GM18498 (cell line): Measurements from ENCODE around the gene C3.
"Not testable (repeated sequence)": the region's sequence is repeated elsewhere in the genome, so short reads cannot be mapped to it uniquely, and the experiment has no call there.

Source experiments
- ATAC-seq: cut with Tn5 transposase; IDR thresholded peaks from one replicate; pipeline ENCODE4 v1.9.1; 2021; ENCODE audit warnings: mild to moderate bottlenecking, moderate library complexity; ENCODE audit not compliant: unreplicated experiment

The C3 gene

GRCh38 chr19:6667114-6667627 is 53.3 kb downstream of the C3 start:
- ATAC-seq: no peak

GRCh38 chr19:6664916-6665315 is 55.5 kb downstream of the C3 start:
- ATAC-seq: no peak

GRCh38 chr19:6663236-6664201 is 56.9 kb downstream of the C3 start:
- ATAC-seq: no peak

GRCh38 chr19:6662702-6663101 is 57.7 kb downstream of the C3 start:
- no peak for ATAC-seq

DNA sequence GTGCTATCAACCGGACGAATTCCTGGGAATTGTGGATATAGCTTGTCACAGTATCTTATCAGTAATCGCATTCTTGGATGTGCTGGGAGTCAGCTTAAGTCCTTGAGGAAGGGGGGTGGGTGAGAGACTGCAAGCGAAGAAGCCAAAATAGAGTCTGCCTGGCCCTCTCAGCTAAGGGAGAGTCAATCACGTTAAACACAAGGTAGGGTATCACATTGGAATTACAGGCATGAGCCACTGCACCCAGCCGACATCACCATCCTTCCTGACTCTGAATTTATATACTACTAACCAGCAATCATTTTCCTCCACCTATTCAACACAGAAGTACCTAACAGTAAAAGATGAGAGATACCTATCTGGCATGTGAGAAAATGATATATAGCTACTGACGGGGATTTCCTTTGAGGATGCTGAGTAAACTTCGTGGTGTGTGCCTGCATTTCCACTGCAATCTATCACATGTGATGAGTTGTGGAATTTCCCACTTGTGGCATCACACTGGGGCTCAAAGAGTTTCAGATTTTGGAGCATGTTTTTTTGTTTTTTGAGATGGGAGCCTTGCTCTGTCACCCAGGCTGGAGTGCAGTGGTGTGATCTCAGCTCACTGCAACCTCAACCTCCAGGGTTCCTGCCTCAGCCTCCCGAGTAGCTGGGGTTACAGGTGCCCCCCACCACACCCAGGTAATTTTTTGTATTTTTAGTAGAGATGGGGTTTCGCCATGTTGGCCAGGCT is 58.8 kb downstream of the C3 start:
- not testable (repeated sequence) for ATAC-seq

GRCh38 chr19:6660930-6661329 is 59.5 kb downstream of the C3 start:
- no peak for ATAC-seq

DNA sequence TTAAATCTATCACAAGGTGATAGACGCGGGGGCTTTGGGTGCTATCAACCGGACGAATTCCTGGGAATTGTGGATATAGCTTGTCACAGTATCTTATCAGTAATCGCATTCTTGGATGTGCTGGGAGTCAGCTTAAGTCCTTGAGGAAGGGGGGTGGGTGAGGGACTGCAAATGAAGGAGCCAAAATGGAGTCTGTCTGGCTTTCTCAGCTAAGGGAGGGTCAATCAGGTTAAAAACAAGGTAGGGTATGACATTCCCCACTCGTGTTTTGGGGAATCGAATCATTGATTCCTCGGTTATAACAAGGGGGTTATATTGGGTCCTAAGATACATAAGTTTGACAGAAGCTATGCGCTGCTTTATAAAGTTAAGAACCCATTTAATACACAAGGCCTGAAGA is 64.1 kb downstream of the C3 start:
- not testable (repeated sequence) for ATAC-seq

GRCh38 chr19:6654347-6655310 is 65.8 kb downstream of the C3 start:
- ATAC-seq: no peak

- ATAC-seq: no peak
Observed at GRCh38 chr19:6652805-6653094, 67.7 kb downstream of the C3 start.

DNA sequence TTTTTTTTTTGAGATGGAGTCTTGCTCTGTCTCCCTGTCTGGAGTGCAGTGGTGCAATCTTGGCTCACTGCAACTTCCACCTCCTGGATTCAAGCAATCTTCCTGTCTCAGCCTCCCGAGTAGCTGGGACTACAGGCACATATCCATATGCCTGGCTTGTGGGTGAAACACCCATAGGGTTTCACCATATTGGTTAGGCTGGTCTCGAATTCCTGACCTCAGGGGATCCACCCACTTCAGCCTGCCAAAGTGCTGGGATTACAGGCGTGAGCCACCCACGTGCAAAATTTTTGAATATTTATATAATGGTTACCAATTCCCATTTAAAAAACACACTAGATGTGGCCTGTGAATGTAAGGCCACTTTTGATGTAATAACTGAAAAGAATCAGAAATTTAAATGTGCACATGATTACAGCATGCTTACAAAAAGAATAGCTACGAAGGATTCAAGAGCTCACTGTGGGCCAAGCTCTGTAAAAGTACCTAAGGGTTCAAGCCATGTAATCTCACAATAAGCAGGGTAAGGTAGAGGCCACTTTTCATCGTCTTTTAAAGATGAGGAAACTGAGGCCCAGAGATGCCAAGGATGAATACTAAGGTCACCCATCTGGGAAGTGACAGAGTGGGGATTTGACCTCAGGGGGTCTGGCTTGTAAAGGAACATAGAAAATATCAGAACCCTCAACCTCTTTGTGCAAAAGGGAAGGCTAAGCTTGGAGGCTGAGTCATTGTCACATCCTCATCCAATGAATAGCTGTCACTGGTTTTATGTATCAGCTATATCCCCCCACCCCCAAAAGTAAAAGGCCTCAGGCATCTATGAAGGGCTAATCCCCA is 68.3 kb downstream of the C3 start:
- no peak for ATAC-seq

GRCh38 chr19:6649185-6649584 is 71.3 kb downstream of the C3 start:
- ATAC-seq: no peak

DNA sequence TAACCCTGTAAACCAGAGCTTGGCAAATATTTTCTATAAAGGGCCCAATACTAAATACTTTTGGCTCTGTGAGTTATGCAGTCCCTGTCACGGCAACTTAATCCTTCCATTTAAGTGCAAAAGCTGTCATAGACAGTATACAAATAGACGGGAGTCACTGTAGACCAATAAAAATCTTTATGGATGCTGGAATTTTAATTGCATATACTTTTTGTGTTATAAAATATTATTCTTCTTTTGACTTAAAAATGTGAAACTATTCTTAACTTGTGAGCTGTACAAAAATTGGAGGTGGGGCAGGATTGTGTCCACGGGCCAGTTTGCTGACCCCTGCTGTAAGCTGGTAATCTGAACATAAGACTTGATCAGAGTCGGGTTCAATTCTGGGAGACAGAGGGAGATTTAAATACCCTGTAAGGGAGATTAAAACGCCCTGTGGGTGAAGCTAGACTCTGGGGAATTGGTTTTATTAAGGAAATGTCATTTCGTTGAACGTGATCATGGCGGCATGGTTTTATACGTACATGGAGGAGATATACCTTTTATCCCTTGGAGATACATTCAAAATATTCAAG is 72.2 kb downstream of the C3 start:
- no peak for ATAC-seq

- ATAC-seq: no peak
Observed at GRCh38 chr19:6644796-6645195, 75.7 kb downstream of the C3 start.

GRCh38 chr19:6640333-6640732 is 80.1 kb downstream of the C3 start:
- not testable (repeated sequence) for ATAC-seq

DNA sequence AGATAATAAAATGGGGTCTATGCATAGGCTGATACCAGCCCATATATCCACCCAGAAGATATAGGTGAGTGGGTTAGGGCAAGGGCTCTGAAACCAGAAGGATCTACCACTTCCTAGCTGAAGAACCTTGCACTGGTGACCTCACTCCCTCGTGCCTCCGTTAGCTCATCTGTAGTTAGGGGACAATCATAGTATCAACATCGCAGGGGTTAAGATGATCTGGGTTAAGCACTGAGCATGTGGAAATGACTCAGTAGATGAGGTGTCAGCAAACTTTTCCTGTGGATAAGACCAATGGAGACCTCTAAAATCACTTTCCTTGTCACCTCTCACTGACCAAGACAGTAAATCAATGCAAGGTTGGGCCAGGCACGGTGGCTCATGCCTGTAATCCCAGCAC is 81.0 kb downstream of the C3 start:
- no peak for ATAC-seq

GRCh38 chr19:6633456-6633813 is 87.0 kb downstream of the C3 start:
- ATAC-seq: not testable (repeated sequence)

DNA sequence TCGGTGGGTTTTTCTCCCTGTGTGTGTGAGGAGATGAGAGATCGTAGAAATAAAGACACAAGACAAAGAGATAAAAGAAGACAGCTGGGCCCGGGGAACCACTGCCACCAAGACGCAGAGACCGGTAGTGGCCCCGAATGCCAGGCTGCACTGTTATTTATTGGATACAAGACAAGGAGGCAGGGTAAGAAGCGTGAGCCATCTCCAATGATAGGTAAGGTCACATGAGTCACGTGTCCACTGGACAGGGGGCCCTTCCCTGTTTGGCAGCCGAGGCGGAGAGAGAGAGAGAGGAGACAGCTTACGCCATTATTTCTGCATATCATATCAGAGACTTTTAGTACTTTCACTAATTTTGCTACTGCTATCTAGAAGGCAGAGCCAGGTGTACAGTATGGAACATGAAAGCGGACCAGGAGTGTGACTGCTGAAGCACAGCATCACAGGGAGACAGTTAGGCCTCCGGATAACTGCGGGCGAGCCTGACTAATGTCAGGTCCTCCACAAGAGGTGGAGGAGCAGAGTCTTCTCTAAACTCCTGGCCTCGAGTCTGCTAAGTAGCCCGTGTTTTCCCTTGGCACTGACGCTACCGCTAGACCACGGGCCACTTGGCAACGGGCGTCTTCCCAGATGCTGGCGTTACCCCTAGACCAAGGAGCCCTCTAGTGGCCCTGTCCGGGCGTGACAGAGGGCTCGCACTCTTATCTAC is 87.5 kb downstream of the C3 start:
- ATAC-seq: not testable (repeated sequence)

- ATAC-seq: no peak
Observed at GRCh38 chr19:6632002-6632621, 88.3 kb downstream of the C3 start.
